Posterior cingulate gyrus (tissue), 11 donors: ENCODE results near the gene EFNB2.

Experiments
- DNase-seq, 10 donors: peaks; one replicate each; pipeline versions ENCODE4 v3.0.0 to v3.0.0-alpha.2; 2020 to 2021; ENCODE audit warnings: mixed read lengths in 3 of 10
- intact Hi-C: fragments of 100-400 bp; cut with DNase I; formaldehyde crosslinking; loops from one replicate; pipeline ENCODE4 v1.15.1; 2023

The EFNB2 gene

DNA sequence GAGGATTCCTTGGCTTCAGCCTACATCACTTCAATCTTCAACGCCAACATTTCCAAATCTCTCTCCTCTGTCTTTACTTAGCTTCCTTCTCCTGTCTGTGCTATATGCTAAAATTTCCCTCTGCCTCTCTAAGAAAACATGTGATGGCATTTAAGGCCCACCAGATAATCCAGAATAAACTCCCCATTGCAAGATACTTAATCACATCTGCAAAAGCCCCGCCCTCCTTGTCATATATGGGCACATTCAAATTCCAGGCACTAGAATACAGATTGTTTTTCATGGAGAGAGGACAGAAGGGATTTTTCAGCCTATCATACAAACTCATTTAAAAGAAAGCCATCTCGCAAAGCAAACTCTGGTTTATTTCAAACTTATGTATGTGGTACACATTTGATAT is 16.3 kb upstream of the EFNB2 start:
- DNase-seq: no peak
- intact Hi-C loops: loop anchor here (5.0 kb wide), 1 partner anchor 366 kb away; no protein-coding TSS in a partner anchor

DNA sequence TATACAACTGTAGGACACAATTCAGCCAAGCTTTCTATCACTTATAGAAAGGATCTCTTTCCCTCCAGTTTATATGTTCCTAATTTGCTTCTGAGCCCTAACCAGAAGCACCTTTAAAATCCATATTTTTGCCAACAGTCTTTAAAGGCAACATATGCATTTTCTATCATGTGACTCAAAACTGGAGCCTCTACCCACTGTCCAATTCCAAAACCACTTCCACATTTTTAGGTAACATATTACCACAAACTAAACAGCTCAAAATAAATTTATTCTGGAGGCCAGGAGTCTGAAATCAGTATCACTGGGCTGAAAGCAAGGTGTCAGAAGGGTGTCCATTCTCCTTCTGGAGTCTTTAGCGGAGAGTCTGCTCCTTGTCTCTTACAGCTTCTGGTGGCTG is 15.9 kb upstream of the EFNB2 start:
- DNase-seq: no peak
- intact Hi-C loops: loop anchor here (5.0 kb wide), 1 partner anchor 366 kb away; no protein-coding TSS in a partner anchor

DNA sequence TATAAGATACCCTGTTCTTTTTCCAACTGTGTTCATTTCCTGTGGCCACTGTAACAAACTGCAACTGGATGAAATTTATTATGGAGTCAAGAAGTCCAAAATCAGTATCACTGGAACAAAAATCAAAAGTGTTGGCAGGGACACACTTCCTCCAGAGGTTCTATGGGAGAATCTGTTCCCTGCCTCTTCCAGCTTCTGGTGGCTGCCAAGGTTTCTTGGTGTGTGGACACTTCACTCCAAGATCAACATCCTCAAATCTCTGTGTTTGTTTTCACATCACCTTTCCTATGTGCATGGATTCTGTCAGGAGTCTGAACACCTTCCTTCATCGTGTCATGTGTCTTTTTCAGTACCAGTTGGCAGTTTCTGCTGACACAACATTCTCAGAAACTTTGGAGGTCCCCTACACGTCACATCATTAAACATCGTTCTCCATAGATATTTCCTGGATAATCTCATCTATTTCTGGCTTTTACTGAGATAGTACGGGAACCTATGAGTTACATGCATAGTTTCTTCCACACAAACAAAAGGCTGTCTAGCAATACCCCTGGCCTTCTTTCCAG is 15.2 kb upstream of the EFNB2 start:
- intact Hi-C loops: loop anchor here (5.0 kb wide), 1 partner anchor 367 kb away; no protein-coding TSS in a partner anchor
- no peak for DNase-seq

DNA sequence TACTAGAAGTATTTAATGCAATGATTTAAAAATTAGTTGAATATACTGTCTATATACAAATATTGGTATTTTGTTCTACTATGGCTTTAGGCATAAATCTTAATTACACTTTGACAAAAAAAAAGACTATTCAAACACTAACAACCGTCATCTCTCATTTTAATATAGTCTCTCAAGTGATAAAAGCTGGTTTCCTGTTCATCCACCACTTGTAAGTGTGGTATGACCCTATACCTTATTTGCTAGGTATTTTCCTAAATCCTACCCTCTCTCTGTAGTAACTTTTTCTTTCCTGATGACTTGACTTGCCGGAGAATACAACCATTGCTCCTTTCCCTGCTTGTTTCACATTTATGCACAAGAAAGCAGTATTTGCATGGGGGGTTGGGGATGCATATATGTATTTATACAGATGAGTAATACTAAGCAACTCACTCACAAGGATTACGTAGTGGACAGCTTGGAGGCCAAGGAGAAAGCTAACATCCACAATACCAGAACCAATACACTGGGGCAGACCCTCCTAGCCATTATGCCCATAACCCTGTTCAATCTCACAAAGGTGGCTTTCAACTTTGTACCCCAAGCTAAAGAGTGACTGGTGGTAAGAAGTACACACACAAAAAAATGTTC is 12.7 kb upstream of the EFNB2 start:
- DNase-seq: no peak
- intact Hi-C loops: no loop called here

DNA sequence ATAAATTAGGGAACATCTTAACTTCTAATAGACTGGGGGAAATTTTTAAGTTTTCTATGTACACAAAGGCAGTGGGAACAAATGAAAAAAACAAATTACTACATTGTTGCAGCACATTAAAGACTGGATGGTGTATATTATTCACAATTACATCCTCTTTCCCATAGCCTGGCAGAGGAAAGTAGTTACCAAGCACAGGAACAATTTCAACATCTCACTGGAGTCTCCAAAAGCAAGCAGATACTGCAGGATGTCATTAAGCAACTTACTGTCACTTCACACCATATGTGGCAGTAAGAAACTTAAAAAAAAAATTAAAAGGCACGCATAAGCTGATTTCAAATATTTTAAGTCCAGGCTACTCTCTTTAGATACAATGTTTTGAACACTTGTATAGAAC is 6.4 kb upstream of the EFNB2 start:
- DNase-seq: no peak
- intact Hi-C loops: loop anchor here (5.0 kb wide), 1 partner anchor 585 kb away; no protein-coding TSS in a partner anchor

DNA sequence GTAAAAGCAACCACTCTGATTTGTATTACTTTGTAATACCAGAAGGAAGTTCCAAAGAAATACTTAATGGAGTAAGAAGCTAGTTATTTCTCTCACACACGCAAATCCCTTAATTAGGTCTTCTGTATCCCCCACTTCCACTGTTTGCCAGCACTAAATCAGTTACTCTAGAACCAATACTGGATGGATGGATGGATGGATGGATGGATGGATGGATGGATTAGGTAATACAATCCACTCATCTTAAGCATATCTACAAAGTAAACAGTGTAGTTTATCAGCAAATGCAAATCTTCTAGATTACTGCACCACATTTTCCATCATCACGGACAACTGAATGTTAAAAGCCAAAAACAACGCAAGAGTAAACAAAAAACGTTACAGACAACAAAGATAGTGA is 5.2 kb upstream of the EFNB2 start:
- DNase-seq: no peak
- intact Hi-C loops: loop anchor here (5.0 kb wide), 1 partner anchor 587 kb away; no protein-coding TSS in a partner anchor

DNA sequence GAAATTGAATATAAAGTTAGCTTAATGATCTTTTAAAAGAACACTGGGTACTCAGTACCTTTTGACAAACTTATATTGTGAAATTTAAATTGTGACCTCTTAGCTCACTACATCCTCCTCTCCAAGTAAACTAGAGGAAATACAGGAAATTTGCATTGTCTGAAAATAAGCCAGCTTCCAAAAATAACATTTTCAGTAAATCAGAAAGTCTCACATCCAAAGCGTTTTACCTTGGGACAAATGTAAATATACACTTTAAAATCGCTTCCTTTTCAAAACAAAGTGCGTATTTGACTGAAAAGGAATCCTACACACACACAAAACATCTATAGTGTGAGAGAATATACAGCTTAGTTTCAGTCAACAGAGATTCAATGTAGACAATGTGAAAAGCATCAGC is 2.1 kb upstream of the EFNB2 start:
- DNase-seq: no peak
- intact Hi-C loops: no loop called here

DNA sequence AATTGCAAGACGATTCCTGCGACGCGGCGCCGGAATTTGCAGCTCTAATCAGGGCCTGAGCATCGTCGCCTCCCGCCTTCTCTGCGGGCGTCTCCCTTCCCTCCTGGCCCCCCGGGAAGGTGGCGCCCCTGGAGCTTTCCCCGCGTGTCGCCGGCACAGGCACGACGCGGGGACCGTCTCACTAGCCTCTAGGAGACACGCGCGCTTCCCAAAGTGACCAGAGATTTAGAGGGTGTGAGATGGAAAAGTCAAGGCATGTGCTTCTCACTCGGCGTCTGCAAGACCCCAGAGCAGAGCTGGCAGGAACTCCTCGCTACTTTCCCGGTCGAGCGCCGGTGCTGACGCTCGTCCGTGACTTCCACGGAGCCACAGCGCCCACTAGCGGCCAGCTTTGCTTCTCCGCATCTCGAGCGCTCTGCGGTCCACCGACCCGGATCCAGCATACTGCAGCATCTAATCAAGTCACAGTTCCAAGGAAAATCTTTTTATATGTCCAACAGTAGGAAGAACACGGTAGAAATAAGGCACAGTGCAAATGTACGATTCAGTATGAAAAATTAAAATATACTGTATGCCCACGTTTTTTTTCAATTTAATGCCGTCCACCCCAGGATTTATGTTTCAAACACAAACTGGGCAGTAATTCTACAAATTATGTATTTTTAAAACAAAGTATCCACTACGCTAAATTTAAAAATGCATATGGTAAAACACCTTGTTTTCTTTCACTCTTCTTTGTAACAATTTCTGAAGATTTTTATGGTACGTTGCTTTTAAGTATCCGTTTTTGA is 977 bp upstream of the EFNB2 start:
- intact Hi-C loops: loop anchor here (1.0 kb wide), 1 partner anchor 381 kb away; no protein-coding TSS in a partner anchor
- peak; percentile 85 to 99 (median 96) for DNase-seq

DNA sequence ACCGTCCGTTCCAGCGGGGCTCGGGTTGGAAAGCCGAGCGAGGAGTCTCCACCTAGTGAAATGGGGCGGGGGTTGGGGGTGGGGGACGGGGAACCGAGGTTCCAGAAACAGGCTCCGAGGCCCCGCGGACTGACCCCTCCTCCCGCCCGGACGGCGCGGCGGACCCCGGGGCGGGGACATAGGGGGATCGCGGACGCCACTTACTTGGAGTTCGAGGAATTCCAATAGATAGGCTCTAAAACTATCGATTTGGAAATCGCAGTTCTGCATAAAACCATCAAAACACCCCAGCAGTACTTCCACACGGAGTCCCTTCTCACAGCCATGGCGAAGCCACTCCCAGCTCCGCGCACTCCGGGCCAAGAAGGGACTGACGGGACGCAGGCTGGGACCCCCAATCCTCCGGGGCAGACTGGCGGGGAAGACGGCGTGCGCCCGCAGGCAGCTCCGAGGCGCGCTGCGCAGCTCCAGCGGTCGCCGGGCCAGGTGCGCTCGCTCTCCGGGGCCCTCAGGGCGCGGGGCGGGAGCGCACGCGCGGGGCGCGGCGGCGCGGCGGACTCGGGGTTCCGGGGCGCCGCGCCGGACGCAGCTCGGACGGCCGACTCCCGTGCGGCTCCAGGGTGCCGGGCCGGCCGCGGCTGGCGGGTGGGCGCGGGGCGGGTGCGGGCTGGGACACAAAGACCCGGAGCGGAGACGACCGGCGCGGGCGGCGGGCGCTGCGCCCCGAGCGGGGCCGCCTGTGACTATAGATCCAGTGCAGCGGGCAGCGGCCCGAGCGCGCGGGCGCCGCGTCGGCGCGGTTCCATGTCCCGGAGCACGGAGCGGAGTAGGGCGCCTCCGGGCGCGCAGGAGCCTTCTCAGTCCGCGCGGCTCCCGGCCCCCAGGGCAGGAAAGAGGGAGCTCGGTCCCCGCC is 567 bp downstream of the EFNB2 start:
- intact Hi-C loops: loop anchor here (5.0 kb wide), 2 partner anchors 453 to 1123 kb away; no protein-coding TSS in a partner anchor
- DNase-seq: peak in 3 of 10 donors; percentile 76 to 86 (median 77)

DNA sequence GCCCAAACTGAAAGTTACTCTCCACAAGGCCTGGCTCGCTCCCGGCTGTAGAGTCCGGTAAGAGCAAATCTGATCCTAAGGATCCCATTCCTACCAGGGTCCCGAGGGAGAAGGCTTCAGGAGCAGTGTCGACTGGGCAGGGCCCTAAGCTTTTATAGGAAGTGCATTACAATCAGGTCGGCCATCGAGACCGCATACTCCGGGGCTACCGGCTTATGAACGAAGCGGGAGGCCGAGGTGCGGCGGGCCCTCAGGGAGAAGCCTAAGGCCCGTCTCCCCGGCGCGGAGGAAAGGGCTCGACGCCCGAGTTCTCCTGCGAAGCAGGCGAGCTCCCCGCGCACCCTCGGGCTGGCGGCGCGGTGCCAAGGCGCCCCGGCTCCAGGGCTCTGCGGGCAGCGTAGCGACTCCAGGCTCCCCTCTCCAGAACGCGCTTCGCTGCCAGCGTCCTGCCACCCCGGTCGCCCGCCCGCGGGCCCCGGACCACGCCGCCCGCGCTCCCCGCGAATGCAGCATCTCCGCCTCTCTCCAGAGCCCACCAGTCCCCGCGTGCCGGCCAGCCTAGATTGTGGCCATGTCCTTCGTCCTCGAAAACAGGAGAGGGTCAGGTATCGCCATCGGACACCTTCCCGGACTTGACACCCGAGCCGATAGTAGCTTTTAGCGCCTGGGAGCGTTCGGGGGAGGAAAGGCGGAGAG is 1.4 kb downstream of the EFNB2 start:
- intact Hi-C loops: loop anchor here (2.0 to 5.0 kb wide), 3 partner anchors 452 to 1963 kb away; no protein-coding TSS in a partner anchor
- peak; percentile 26 to 89 (median 51) for DNase-seq

DNA sequence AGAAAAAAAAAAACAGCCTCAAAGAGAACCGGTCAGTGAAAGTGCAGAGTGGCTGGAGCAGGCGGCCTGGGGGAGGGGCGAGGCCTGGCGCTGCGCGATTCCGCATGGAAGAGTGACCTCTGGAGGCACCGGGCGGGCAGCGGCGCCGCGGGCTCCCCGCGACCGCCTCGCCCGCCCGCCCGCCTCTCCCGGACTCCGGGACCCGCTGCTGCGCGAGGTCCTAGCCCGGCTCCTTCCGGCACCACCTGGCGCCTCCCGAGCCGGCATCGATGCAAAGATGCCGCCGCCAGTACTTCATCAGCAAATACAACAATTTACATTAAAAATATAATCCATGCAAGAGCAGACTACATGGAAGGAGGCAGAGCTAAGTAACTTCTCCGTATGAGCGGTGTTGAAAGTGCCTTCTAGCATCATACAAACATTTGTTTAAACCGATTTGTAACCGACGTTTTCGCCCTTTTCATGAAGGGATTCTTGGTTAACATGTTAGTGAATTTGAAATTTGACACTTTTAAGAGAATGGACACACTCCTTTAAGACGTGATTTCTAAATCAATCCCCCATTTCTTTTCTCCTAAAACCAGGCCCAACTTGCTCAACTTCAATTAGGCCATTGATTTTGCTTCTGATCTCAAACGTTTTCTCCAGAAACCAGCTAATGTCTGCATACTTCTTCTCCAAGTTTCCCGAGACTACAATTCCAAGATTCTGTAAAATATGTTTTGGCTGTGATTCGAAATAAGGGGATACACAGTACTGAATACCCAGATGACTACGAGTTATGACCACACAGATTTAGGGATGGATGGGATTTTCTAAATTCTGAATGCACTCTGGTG is 2.1 kb downstream of the EFNB2 start:
- intact Hi-C loops: loop anchor here (2.0 to 5.0 kb wide), 3 partner anchors 451 to 1963 kb away; no protein-coding TSS in a partner anchor

DNA sequence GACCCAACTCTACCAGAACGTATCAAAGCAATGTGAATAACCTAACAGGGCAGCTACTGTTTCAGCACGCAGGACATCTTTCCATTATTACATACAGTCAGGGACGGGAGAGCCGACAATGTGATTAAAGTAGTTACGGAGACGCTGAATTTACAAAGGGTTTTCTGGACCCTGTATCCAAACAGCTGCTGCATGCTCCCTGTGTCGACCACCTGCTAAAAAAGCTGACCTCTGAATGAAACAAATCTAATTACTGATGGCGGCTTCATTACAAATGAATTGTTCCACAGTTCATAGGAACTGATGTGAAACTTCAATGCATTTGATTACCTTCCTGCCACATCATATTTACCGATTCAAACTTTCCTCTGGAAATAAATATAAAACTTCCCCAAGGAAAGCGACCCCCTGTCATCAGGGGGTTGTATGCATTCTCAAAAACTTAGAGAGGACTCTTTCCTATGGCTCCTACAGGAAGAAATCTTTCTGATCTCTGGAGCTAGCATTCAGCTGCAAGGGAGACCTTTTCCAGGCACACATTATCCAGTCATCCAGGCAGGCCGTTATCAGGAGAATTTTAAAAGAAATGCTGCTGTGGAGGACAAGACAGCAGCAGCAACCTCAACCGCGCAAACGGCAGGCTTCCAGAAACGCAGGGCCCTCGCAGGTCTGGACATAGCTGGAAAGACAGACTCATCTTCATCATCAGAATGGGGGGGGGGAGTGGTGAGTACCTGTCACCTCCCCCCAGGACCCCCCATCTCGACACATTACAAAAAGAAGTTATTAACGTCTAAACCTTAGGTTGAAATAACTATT is 3.1 kb downstream of the EFNB2 start:
- intact Hi-C loops: loop anchor here (2.0 to 5.0 kb wide), 3 partner anchors 450 to 1962 kb away; no protein-coding TSS in a partner anchor
- DNase-seq: peak in 6 of 10 donors; percentile 27 to 89 (median 58)

More for the DNA sequence above, 2.1 kb downstream of the EFNB2 start:
- DNase-seq: peak; percentile 77 to 97 (median 82)

DNA sequence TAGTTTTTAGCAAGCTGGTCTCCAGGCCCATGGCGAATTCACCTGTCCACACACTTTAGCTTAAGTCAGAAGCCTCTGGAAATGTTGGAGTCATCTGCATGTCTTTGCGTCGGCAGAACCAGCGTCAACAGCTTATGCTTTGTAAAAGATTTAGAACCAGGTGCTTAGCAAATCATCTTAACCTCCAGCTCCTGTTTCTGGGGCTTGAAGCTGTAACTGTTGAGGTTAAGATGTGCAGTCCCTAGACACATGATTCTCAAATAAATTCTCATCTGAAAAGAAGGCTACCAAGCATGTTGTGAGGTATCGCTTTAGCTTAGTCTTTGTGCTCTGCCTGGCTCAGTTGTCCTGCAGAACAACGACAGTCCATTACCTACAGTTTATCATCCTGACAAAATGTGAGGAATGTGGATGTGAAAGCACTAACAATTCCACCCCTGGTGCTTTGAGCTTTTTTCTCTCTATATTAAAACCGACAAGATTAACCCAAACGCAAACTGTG is 4.4 kb downstream of the EFNB2 start:
- intact Hi-C loops: loop anchor here (5.0 kb wide), 2 partner anchors 449 to 1119 kb away; no protein-coding TSS in a partner anchor

DNA sequence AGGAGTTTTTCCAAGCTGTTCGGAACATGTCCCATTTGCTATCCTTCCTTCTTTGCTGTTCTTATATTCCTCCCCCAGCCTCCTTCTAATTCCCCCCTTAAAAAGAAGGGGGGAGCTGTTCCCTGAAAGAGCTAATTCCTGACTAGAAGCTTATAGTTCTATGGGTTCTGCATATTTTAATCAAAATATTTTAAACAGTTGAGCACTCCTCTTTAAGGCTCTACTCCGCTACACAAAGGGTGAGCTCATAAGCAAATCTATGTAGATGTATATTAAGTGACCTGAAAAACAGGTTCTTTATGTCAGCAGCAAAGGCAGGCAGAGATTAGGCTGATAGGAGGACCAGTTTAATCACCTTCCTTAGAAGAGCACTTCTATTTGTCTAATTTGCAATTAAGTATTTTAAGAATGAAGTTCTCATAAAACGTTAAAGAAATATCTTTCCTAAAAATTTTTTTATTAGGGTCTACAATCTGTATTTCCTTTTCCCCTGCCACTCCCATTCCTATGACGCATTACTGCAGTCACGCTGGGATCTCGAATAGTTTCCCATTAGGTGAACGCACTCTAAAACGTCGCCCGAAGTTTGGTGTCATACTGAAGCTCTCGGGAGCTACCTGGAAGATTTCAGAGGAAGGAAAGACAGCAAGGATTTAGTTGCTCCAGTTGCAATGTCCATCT is 5.2 kb downstream of the EFNB2 start:
- no peak for DNase-seq
- intact Hi-C loops: loop anchor here (5.0 kb wide), 2 partner anchors 448 to 1118 kb away; no protein-coding TSS in a partner anchor

More for the DNA sequence above, 4.4 kb downstream of the EFNB2 start:
- DNase-seq: no peak

DNA sequence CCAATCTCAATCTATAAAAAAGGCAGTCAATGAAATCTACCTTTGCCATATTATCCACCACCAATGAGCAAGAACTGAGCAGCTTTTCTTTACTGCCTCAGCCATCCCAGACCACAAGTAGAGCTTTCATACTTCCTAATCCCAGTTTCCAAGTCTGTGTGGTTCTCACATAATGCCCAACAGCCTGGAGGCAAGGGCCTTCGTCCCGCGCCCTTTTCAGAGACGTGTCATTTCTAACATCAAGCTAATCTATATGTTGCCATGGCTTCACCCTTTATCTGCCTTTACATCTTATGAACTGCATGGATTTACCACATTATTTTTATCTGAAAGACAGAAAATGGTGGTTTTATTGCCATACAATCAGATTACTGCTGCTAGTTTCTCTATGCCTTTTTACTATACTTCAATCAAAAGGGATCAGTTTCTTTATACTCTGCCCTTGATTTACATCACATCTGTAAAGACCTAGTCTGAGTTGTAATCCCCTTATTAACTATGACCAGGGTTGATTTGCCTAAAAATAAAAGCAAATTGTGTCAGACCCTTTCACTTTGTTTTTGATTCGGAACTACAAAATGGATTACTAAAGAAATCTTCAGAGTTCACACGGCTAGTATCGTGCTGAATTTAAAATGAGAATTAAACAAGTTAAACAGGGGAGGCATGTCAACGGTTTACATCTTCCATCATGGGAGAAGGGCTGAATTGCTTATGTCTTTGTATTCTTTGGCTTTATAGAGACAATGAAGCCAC is 5.9 kb downstream of the EFNB2 start:
- intact Hi-C loops: loop anchor here (5.0 kb wide), 2 partner anchors 447 to 1117 kb away; no protein-coding TSS in a partner anchor
- no peak for DNase-seq
